ENCODE results near the gene DYNC1H1.

The DYNC1H1 gene

DNA sequence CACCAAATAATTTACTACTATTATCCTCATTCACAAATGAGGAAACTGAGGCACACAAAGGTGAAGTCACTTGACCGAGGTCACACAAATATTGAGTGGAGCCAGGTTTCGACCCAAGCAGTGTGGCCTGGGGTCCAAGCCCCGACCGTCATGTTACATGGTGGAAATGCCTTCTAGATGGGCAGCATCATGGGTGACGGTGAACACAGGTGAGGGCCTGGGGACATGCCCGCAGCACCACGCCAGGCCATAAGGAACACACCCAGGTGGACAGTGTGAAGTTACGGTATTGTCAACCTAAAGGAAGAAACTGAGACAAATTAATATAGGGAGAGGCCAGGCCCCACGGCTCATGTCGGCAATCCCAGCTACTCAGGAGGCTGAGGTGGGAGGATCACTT is 35.3 kb upstream of the DYNC1H1 start:
- DNase-seq (no peak), ATAC-seq (replicated peaks) (no peak)
- H3K4me3 Mint-ChIP-seq = no peak overlapping the region
- peak overlapping the region in 1 of 2 donors; percentile 85 for H3K27ac Mint-ChIP-seq
- H3K27me3 Mint-ChIP-seq = no peaks in the 10 kb centered on the region
- H3K36me3 Mint-ChIP-seq (ENCODE audit: insufficient read depth) = peaks cover 35% of the 10 kb centered on the region
- H3K9me3 Mint-ChIP-seq = no peaks in the 10 kb centered on the region
- no peaks in the 10 kb centered on the region for H3K4me1 Mint-ChIP-seq (ENCODE audit: low read depth in 2 of 2)

DNA sequence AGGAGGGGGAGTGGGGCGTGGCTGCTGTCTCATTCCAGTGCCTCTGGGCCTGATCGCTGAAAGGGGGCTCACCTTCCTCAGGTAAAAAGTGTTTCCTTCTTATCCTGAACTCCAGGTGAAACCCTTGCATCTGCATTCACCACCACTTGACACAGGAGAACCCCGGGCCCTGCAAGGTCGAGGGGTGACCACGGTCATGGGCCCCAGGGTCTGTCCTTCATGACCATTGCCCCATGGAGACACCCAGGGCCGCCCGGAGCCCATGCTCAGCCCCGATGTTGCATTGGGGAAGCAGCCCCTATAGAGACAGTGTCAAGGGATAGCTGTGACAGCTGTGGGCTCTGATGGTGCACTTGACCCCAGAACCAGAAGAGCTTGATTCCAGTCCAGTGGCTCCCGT is 34.4 kb upstream of the DYNC1H1 start:
- Mint-ChIP-seq H3K27ac (no peak overlapping the region), H3K4me1 (ENCODE audit: low read depth in 2 of 2) (no peaks in the 10 kb centered on the region), H3K4me3 (no peak overlapping the region), H3K27me3 (no peaks in the 10 kb centered on the region), H3K9me3 (no peaks in the 10 kb centered on the region), H3K36me3 (ENCODE audit: insufficient read depth) (peaks cover 33% of the 10 kb centered on the region)
- ATAC-seq (replicated peaks) = no peak
- DNase-seq = no peak

DNA sequence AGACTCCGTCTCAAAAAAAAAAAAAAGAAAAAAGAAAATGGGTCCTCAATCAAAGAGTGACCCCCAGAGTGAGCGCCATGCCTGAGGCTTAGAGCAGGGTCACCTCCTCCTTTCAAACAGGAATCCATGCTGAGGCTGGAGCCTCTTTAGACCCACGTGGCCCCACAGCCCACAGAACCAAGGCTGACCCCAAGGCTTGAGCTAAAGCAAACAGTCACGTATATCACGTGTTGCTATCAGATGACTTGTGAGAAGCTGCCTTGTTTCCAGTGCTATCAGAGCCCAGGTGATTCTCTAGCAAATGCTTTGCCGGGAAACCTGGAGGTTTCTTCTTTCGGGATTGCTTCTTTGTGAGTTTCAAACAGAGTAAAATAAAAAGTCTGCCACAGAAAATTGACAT is 31.7 kb upstream of the DYNC1H1 start:
- DNase-seq (no peak), ATAC-seq (replicated peaks) (no peak)
- H3K27ac Mint-ChIP-seq = peak overlapping the region in 1 of 2 donors; percentile 62
- no peaks in the 10 kb centered on the region for H3K27me3 Mint-ChIP-seq
- H3K4me3 Mint-ChIP-seq = no peak overlapping the region
- peaks cover 20% of the 10 kb centered on the region for H3K36me3 Mint-ChIP-seq (ENCODE audit: insufficient read depth)
- no peaks in the 10 kb centered on the region for H3K4me1 Mint-ChIP-seq (ENCODE audit: low read depth in 2 of 2)
- H3K9me3 Mint-ChIP-seq = no peaks in the 10 kb centered on the region

DNA sequence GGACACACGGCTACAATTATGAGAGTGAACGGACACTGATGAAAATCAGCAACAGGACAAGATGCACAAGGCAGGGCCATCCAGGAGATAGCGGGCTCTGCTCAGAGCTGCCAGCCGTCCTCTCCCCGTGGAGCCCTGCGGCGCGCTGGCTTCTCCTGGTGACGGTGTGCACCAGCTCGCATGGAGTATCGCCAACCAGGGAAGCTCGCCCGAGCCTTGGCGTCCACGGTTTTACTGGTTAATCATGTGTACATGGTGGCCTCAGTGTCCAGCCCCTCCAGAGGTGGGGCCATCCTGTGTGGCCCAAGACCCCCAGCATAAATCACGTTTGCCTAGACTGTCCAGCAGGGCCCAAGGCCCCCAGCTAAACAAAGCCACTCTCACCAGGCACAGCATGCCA is 31.2 kb upstream of the DYNC1H1 start:
- DNase-seq (no peak), ATAC-seq (replicated peaks) (no peak)
- Mint-ChIP-seq H3K9me3 (no peaks in the 10 kb centered on the region), H3K4me1 (ENCODE audit: low read depth in 2 of 2) (no peaks in the 10 kb centered on the region), H3K36me3 (ENCODE audit: insufficient read depth) (peaks cover 20% of the 10 kb centered on the region), H3K27ac (no peak overlapping the region), H3K27me3 (peaks cover 2 to 3% of the 10 kb centered on the region in 2 donors), H3K4me3 (no peak overlapping the region)

DNA sequence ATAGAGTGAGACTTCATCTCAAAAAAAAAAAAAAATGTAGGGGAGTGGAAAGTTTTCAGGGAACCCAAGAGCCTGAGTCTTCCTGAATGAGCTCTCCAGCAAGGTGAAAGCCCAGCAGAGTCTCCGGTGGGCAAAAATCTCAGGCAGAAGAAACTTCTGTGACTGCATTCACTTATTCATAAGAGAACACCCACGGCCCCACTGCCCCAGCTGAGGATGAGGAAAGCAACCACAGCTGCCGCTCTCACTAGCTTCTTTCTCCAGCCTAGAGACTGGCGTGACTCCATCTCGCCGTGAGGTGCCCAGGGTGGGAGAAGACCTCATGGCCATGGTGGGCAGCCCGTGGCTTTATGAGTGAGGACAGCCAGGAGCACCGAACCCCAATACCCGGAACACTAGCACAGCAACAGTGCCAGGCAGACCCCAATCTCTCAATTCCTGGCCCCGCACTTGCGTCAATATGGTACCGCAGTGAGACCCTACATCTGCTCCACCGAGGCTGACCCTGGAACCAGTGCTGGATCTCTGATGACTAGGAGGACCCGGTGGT is 29.7 kb upstream of the DYNC1H1 start:
- Mint-ChIP-seq H3K4me1 (ENCODE audit: low read depth in 2 of 2) (peaks cover 7% of the 10 kb centered on the region in 2 donors), H3K36me3 (ENCODE audit: insufficient read depth) (peaks cover 7% of the 10 kb centered on the region), H3K27ac (no peak overlapping the region), H3K27me3 (peaks cover 10 to 13% of the 10 kb centered on the region in 2 donors), H3K9me3 (no peaks in the 10 kb centered on the region), H3K4me3 (no peak overlapping the region)
- DNase-seq (no peak), ATAC-seq (replicated peaks) (no peak)

DNA sequence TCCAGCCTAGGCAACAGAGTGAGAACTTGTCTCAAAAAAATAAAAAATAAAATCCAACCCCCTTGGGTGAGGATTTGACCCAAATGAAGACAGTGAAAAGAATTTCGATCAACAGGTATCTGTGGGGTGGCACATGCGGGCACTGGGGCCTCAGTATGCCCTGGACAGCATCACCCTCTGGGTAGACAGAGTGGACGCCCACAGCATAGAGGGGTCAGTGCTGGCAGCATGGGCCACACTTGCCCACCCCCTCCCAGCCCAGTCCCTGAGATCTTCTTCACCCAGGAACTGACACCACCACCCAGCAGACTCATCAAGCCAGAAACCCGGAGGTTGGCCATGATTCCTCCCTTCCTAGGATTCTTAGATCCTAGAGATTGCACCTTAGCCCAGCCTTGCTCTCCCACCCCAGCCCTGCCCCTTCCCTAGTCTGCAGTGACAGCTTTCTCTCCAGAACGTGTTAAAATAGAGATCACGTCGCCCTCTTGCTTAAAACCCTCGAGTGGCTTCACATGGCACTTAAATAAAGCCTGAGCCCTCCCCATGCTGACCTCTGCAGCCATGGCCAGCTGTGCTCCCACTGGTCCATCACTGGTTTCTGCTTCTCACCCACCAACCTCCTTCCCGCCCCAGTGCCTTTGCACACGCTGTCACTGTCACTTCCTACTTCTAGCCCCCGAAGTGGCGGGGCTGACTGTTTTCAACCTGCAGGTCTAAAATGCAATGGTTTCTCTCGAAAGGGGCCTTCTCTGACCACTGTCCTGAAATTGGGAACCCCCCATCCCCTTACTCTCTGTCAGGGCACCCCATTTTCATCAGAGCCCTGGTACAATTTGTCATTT is 26.2 kb upstream of the DYNC1H1 start:
- Mint-ChIP-seq H3K27me3 (peaks cover 24 to 46% of the 10 kb centered on the region in 2 donors), H3K4me1 (ENCODE audit: low read depth in 2 of 2) (peaks cover 7% of the 10 kb centered on the region in 2 donors), H3K9me3 (no peaks in the 10 kb centered on the region), H3K27ac (no peak overlapping the region), H3K4me3 (no peak overlapping the region), H3K36me3 (ENCODE audit: insufficient read depth) (peaks cover 7% of the 10 kb centered on the region)
- DNase-seq (no peak), ATAC-seq (replicated peaks) (no peak)

DNA sequence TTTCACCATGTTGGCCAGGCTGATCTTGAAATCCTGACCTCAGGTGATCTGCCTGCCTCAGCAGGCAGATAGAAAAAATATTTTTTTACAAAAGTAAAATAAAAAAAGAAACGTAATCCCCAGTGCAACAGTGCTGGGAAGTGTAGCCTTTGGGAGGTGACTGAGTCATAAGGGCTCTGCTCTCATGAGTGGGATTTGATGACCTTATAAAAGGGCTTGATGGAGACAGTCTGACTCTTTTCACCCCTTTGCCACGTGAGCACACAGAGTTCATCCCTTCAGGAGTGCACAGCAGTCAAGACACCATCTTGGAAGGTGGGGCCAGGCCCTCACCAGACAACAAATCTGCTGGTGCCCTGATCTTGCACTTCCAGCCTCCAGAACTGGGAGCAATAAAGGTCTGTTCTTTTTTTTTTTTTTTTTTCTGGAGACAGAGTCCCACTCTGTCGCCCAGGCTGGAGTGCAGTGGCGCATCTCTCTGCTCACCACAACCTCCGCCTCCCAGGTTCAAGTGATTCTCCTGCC is 24.7 kb upstream of the DYNC1H1 start:
- no peaks in the 10 kb centered on the region for H3K9me3 Mint-ChIP-seq
- peaks cover 7% of the 10 kb centered on the region in 2 donors for H3K4me1 Mint-ChIP-seq (ENCODE audit: low read depth in 2 of 2)
- ATAC-seq (replicated peaks) (no peak), DNase-seq (no peak)
- H3K4me3 Mint-ChIP-seq = no peak overlapping the region
- no peak overlapping the region for H3K27ac Mint-ChIP-seq
- peaks cover 8% of the 10 kb centered on the region for H3K36me3 Mint-ChIP-seq (ENCODE audit: insufficient read depth)
- H3K27me3 Mint-ChIP-seq = peaks cover 37 to 62% of the 10 kb centered on the region in 2 donors

DNA sequence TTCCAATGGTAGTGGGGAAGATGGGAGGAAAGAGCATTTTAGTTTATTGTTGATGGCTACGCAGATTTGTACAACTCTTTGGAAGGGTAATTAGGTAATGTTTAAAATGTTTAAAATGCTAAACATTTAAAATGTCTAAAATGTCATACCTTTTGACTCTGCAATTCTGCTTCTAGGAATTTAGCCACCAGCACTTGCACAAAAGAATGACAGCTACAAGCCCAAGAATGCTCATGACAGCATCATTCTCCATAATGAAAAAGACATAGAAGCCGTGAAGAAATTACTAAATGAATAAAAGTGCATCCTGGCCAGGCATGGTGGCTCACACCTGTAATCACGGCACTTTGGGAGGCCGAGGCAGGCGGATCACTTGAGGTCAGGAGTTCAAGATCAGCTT is 19.9 kb upstream of the DYNC1H1 start:
- DNase-seq (no peak), ATAC-seq (replicated peaks) (no peak)
- Mint-ChIP-seq H3K36me3 (ENCODE audit: insufficient read depth) (peaks cover 24% of the 10 kb centered on the region), H3K27me3 (peaks cover 44 to 72% of the 10 kb centered on the region in 2 donors), H3K27ac (no peak overlapping the region), H3K4me3 (no peak overlapping the region), H3K9me3 (no peaks in the 10 kb centered on the region), H3K4me1 (ENCODE audit: low read depth in 2 of 2) (peaks cover 13 to 19% of the 10 kb centered on the region in 2 donors)

DNA sequence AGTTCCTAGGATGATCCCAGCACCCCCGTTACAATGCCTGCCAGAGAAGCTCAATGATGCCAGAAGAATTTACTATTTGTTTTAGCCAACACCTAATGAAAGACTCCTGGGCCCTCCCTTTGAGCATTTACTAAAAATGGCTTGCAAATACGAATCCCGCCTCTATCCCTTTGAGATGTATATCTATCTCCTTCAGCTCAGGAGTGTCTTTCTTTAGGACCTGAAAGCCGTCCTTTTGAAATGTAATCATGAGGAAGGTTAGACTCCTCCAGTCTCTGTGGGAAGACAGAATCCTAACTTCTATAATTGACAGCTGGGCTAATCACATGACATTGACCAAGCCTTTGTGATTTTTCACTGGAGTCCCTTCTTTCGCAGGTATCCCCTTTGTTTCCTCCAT is 19.2 kb upstream of the DYNC1H1 start:
- peaks cover 13 to 20% of the 10 kb centered on the region in 2 donors for H3K4me1 Mint-ChIP-seq (ENCODE audit: low read depth in 2 of 2)
- H3K27me3 Mint-ChIP-seq = peaks cover 44 to 68% of the 10 kb centered on the region in 2 donors
- no peak for ATAC-seq (replicated peaks)
- H3K4me3 Mint-ChIP-seq = no peak overlapping the region
- no peak for DNase-seq
- peak overlapping the region in 1 of 2 donors; percentile 46 for H3K27ac Mint-ChIP-seq
- no peaks in the 10 kb centered on the region for H3K9me3 Mint-ChIP-seq
- peaks cover 24% of the 10 kb centered on the region for H3K36me3 Mint-ChIP-seq (ENCODE audit: insufficient read depth)

DNA sequence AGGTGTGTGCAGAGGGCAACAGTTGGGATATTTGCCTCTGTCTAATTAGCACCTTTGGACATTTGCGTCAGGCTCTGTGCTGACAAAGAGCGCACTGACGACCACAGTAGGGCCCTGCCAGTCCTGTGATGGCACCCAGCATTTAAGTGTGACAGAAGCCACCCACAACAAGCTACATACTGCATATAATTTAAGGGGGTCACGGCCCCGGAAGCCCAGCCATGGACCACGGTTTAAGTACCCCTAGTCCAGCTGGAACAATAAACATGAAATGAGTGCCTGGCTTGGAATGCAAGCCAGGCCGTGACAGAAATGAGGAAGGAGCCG is 16.8 kb upstream of the DYNC1H1 start:
- H3K4me3 Mint-ChIP-seq = peak overlapping the region; percentile 84 to 94
- no peaks in the 10 kb centered on the region for H3K9me3 Mint-ChIP-seq
- H3K27ac Mint-ChIP-seq = peak overlapping the region; percentile 97 to 99
- ATAC-seq (replicated peaks) (peak; percentile 23), DNase-seq (peak in 1 of 3 experiments; percentile 32)
- H3K27me3 Mint-ChIP-seq = peaks cover 32 to 45% of the 10 kb centered on the region in 2 donors
- peaks cover 24% of the 10 kb centered on the region for H3K36me3 Mint-ChIP-seq (ENCODE audit: insufficient read depth)
- H3K4me1 Mint-ChIP-seq (ENCODE audit: low read depth in 2 of 2) = peaks cover 13 to 24% of the 10 kb centered on the region in 2 donors

DNA sequence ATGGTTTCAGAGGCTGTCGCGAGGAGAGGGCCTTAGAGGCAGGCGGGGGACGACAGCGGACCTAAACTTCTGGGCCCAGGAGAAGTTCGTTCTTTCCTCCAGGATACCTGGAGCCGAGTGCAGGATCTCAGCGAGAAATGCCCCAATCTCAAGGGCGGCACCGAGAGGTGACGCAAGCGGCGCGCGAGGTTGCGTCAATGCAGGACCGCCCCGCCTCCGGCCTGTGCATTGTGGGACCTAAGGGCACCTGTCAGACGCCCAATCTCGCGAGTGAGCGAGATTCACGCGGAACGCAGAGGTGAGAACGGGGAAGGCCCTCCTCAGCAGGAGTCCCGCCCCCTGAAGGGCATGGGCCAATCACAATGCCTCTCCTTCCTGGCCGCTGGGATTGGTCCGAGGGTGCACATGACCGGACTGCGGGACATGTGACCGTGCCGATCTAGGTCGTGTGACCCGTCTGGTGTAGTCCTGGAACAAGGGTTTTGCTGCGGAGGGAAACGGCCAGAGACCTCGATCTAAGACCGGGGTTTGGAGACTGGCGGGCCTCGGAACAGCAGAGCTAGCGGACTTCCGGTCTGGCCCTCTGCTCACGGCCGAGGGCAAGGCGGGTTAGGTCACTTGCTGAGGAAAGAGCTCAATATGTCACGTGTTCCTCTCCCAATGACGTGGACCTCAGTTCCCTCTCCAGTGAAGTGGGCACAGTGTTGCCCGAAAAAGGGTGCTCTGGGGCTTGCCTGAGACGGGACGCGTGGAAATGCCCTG is 16.3 kb upstream of the DYNC1H1 start:
- H3K4me1 Mint-ChIP-seq (ENCODE audit: low read depth in 2 of 2) = peaks cover 13 to 24% of the 10 kb centered on the region in 2 donors
- H3K27me3 Mint-ChIP-seq = peaks cover 31 to 39% of the 10 kb centered on the region in 2 donors
- peaks cover 24% of the 10 kb centered on the region for H3K36me3 Mint-ChIP-seq (ENCODE audit: insufficient read depth)
- H3K27ac Mint-ChIP-seq = peak overlapping the region; percentile 97 to 99
- ATAC-seq (replicated peaks) = peak; percentile 92
- H3K4me3 Mint-ChIP-seq = peak overlapping the region; percentile 84 to 94
- DNase-seq = peak; percentile 99
- H3K9me3 Mint-ChIP-seq = no peaks in the 10 kb centered on the region

DNA sequence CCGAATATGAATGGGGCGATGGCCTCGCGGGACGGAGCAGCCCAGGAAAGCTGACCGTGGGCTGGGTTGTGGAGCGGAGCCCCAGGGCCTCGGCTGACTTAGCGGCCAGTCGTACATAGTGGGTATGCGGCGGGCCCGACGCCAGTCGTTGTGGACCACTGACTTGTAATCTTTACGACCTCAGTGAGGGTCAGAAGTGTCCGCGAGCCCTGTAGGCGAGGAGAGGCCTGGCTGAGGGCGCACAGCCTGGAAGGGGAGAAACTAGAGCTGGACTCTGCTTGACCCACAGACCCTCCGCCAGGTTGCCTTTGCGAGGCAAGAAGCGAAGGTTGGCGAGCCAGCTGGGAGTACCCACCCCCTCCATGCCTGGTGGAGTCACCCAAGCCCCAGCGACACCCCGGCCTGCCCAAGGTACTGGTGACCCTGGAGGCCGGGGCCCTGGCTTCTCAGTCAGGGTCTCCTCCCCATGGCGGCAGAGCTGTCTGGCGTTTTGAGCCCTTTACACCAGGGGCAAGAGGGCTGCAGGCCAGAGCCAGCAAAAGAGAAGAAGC is 15.6 kb upstream of the DYNC1H1 start:
- DNase-seq = no peak
- peak overlapping the region; percentile 97 to 99 for H3K27ac Mint-ChIP-seq

DNA sequence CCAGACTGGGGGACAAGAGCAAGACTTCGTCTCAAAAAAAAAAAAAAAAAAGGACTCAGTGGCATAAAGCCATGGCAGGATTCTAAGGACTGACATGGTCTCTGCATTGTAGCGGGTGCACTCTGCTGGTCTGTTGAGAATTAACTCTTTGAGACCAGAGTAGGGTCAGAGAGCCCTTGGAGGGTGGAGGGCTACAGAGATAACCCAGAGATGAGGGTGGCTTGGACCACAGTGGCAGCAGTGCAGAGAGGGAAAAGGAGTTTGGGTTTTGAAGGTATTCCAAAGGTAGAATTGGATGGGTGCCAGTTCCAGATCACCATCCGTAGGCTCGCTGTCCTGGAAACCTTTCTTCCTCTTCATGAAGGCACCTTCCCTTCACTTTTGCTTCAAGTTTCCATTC is 14.3 kb upstream of the DYNC1H1 start:
- Mint-ChIP-seq H3K27me3 (peaks cover 14 to 19% of the 10 kb centered on the region in 2 donors), H3K4me1 (ENCODE audit: low read depth in 2 of 2) (peaks cover 13 to 24% of the 10 kb centered on the region in 2 donors), H3K36me3 (ENCODE audit: insufficient read depth) (peaks cover 20% of the 10 kb centered on the region), H3K9me3 (no peaks in the 10 kb centered on the region), H3K4me3 (peak overlapping the region in 1 of 2 donors; percentile 84), H3K27ac (peak overlapping the region in 1 of 2 donors; percentile 97)
- DNase-seq (no peak), ATAC-seq (replicated peaks) (no peak)

More for the DNA sequence above, 15.6 kb upstream of the DYNC1H1 start:
- H3K36me3 Mint-ChIP-seq (ENCODE audit: insufficient read depth) = peaks cover 24% of the 10 kb centered on the region
- peaks cover 13 to 24% of the 10 kb centered on the region in 2 donors for H3K4me1 Mint-ChIP-seq (ENCODE audit: low read depth in 2 of 2)
- H3K9me3 Mint-ChIP-seq = no peaks in the 10 kb centered on the region
- ATAC-seq (replicated peaks) = no peak
- peaks cover 25 to 33% of the 10 kb centered on the region in 2 donors for H3K27me3 Mint-ChIP-seq
- H3K4me3 Mint-ChIP-seq = peak overlapping the region; percentile 84 to 94
